Sigmoid colon (tissue), 4 donors: Measurements from ENCODE around the gene TPPP3.

Experiments
- CTCF ChIP-seq, 4 experiments: fragments of 450-650 bp in 3 of 4; fragments of 200-600 bp in 1 of 4; IDR thresholded peaks; one replicate each; pipeline ENCODE4 v1.5.1; 2016 to 2019; ENCODE audit warnings: antibody characterized with exemption in 4 of 4, mild to moderate bottlenecking in 3 of 4, moderate library complexity in 2 of 4
- EP300 ChIP-seq, 4 donors: sonication (generic); formaldehyde crosslinking; IDR thresholded peaks; one replicate each; pipeline ENCODE4 v1.6.1; 2017; ENCODE audit warnings: antibody characterized with exemption in 4 of 4
- POLR2A ChIP-seq, 2 donors: fragments of 450-650 bp; IDR thresholded peaks; one replicate each; pipeline ENCODE4 v1.6.1; 2016; ENCODE audit warnings: antibody characterized with exemption in 2 of 2, mild to moderate bottlenecking in 2 of 2, moderate library complexity in 2 of 2
- POLR2AphosphoS5 ChIP-seq, 4 donors: sonication (generic); formaldehyde crosslinking; IDR thresholded peaks; one replicate each; pipeline ENCODE4 v1.6.1; 2017; ENCODE audit warnings: antibody characterized with exemption in 4 of 4

- TF ChIP-seq CTCF (IDR thresholded peaks at IDR 0.05): no peak
- TF ChIP-seq POLR2A (IDR thresholded peaks at IDR 0.05): no peak
- no peak for TF ChIP-seq EP300 (IDR thresholded peaks at IDR 0.05)
- TF ChIP-seq POLR2AphosphoS5 (IDR thresholded peaks at IDR 0.05): no peak
Measured at GRCh38 chr16:67430504-67430976, 37.2 kb upstream of the TPPP3 start.
